Epithelial cell of prostate (primary cell): ENCODE data around the gene LUC7L3.
A peak's percentile ranks its signal among the peaks of the same experiment; 100 is the strongest.

ENCODE experiments used
- DNase-seq: peaks from one replicate; pipeline ENCODE4 v3.0.0-alpha.2; 2011; ENCODE audit warnings: low read depth, low spot score
- H3K27ac ChIP-seq: fragments of 450-650 bp; 2 replicates; pipeline ENCODE4 v1.5.1; 2017; ENCODE audit warnings: mild to moderate bottlenecking

Gene LUC7L3

GRCh38 chr17:50685691-50686493 lies 33.5 kb upstream of the LUC7L3 start:
- H3K27ac ChIP-seq, result no peak overlapping the region
- no peak for DNase-seq

DNA sequence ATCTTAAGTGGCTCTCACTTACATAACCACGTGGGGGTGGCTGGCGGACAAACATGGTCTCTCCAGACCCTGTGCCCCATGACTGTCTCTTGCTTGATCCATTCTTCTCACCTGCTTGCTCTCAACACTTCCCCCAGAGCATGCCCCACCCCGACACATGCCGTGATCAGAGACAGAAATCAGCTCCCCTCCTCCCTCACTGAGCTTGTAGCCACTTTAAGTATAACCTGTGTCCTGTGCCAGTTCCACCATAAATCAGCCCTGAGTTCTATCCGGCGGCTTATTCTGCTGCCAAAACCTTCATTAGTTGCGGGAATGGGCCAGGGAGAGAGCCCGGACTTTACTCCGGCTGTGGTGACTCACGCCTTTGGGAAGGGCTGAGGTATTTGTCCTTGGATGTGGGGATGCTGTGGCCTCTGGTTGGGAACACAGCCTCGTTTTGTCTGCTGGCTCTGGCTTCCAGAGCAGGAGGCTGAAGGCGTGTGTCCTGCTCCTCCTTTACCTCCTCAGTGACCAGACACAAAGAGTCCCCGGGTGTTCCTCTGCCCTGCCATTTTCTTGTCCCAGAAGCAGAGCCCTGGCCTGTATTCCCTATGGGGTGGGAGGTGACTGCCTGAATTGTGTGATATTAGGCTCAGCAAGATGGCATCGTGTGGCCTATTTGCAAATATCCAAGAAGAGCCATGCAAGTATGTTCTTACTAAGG lies 32.8 kb upstream of the LUC7L3 start:
- DNase-seq, result no peak
- H3K27ac ChIP-seq, result no peak overlapping the region

GRCh38 chr17:50687200-50688066 lies 32.0 kb upstream of the LUC7L3 start:
- no peak for DNase-seq
- no peak overlapping the region for H3K27ac ChIP-seq

GRCh38 chr17:50688245-50688644 lies 31.2 kb upstream of the LUC7L3 start:
- H3K27ac ChIP-seq, result no peak overlapping the region
- DNase-seq, result no peak

GRCh38 chr17:50689251-50689650 lies 30.2 kb upstream of the LUC7L3 start:
- no peak for DNase-seq
- H3K27ac ChIP-seq, result no peak overlapping the region

GRCh38 chr17:50689956-50690886 lies 29.2 kb upstream of the LUC7L3 start:
- no peak for DNase-seq
- no peak overlapping the region for H3K27ac ChIP-seq

- no peak overlapping the region for H3K27ac ChIP-seq
- DNase-seq, result no peak
Observed at GRCh38 chr17:50690887-50691549, 28.4 kb upstream of the LUC7L3 start.

GRCh38 chr17:50691550-50692447 lies 27.6 kb upstream of the LUC7L3 start:
- DNase-seq, result no peak
- no peak overlapping the region for H3K27ac ChIP-seq

DNA sequence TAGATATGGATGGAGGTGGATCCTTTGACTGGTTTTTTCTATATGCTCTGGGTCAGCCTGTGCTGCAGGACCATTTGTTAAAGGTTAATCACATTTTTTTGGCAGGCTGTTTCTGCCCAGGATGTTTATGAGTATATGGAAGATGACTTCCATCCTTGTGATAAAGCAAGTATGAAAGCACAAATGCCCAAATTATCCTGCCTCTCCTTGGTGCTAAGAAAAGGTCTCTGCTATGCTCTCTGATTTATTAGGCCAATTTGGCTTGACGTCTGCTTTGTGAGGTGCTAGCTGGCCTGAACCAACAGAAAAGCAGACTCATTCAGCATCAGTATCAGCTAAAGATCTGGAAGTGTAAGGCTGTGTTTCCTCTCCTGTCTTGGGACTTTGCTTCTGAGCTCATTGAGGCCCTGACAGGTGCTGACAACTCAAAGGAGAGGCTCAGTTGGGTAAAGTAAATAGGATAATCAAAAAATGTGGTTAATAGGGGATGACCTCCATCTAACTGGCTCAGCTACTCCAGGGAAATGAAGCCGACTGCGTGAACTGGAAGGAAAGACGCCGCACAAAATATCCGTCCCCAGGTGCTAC lies 26.9 kb upstream of the LUC7L3 start:
- H3K27ac ChIP-seq, result peak overlapping the region; percentile 36
- no peak for DNase-seq

GRCh38 chr17:50693036-50693682 lies 26.2 kb upstream of the LUC7L3 start:
- H3K27ac ChIP-seq, result peak overlapping the region; percentile 36
- no peak for DNase-seq

DNA sequence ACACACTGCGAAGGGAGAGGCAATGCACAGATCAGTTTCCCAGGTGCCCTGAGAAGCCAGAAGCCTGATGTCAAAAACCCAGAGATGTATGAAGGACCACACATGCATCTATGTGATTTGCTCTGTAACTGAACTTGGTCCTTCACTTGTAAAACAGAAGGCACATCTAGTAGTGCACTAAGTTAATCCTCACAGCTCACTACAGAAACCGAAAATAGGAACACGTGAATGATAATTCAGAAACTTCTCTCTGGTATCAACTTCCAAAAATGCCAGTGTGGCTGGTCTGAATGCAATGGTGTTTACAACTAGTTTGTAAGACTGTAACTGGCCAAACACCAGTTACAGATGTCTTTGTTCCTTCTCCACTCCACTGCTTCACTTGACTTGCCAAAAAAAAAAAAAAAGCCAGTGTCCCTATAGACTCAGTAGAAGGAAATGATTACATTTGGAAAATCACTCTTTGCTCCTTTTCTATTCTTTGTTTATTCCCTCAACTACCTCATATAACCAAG lies 23.0 kb upstream of the LUC7L3 start:
- no peak overlapping the region for H3K27ac ChIP-seq
- DNase-seq, result no peak

DNA sequence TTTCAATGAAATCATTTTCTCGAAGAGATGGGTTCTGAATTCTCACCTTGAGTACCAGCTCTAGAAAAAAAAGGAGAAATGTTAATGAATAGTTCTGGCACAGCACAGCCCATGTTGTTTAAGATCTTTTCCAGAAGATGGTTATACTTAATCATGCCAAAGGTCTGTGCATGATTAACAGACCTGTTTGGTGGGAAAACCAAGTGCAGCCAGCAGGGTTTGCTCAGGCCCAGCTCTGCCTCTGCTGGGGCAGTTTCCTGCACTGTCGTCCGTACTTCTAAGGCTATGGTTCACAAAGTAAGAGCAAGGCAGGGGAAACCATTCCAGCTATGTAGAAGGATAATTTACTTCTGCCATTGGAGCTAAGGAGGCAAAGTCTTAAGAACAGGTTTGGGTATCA lies 22.3 kb upstream of the LUC7L3 start:
- no peak overlapping the region for H3K27ac ChIP-seq
- DNase-seq, result no peak

DNA sequence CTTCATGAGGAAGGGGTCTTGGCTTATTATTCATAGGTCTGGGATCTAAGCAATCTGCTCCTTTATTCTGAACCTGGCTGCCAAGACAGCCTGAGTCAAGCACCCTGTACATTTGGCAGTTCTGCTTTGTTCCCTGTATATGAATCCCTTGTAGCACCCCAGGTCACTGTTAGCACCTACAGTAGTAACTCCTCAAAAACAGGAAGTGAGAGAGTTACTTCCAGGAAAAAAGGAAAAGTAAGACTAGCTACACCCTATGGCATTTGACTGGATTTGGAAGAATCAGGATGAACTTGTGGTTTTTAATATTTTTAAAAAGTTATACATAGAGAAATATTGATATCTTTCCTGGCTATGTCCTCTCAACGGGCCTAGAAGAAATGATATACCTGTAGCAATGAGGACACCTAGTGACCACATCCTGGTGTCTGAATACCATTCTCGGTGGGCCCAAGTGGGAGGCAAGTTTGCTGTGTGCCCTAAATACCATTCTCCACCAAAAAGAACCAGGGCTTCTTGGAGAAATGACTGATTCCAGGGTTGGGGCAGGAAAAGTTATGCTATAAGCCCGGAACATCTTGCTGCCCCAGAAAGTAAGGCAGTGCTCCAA lies 21.6 kb upstream of the LUC7L3 start:
- no peak overlapping the region for H3K27ac ChIP-seq

GRCh38 chr17:50699410-50699809 lies 20.0 kb upstream of the LUC7L3 start:
- DNase-seq, result no peak

More for the DNA sequence above, 21.6 kb upstream of the LUC7L3 start:
- no peak for DNase-seq

DNA sequence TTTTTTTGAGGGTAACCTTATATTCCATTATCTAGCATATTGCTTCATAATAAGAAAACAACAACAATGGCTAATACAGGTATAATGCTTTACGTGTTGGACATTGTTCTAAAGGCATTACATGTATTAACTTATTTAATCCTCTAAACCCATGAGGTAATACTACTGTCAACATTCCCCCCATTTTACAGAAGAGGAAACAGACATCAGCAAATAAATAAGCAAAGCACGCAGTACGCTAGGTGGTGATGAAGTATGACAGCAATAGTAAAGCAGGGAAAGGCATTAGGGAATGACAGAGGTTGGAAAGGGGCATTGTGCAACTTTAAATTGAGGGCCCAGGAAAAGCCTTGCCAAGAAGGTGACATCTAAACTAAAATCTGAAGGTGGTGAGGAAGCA lies 16.2 kb upstream of the LUC7L3 start:
- H3K27ac ChIP-seq, result no peak overlapping the region
- no peak for DNase-seq

More at GRCh38 chr17:50699410-50699809, 20.0 kb upstream of the LUC7L3 start:
- peak overlapping the region; percentile 33 for H3K27ac ChIP-seq

- peak within 1 kb of the TSS; percentile 96 for H3K27ac ChIP-seq
- DNase-seq, result peak; percentile 45
Observed at GRCh38 chr17:50707289-50708049, 11.9 kb upstream of the LUC7L3 start, which contains the start of gene ANKRD40. ANKRD40 (minus strand) TSS chr17:50707914; CDS start chr17:50707654, 260 bp downstream.
